Spleen (tissue), 11 donors: Measurements from ENCODE around the gene PLTP. TPM values are rescaled to one million over a fixed set of nuclear protein-coding genes. Genes with fewer than 3 reads are reported as not detected.
A peak's percentile ranks its signal among the peaks of the same experiment; 100 is the strongest.

ENCODE experiments used
- DNase-seq: peaks from one replicate; pipeline ENCODE4 v3.0.0-alpha.2; 2020
- H3K27ac ChIP-seq, 8 donors: fragments of 200-600 bp; sonication (generic) in 7 of 8; 1 replicate in 4 of 8; 2 replicates in 4 of 8; pipeline versions ENCODE4 v1.5.0 to v1.8.0; 2016 to 2021; ENCODE audit warnings: inconsistent platforms in 4 of 8, mild to moderate bottlenecking in 4 of 8, moderate library complexity in 1 of 8
- H3K27me3 ChIP-seq, 7 donors: fragments of 200-600 bp; sonication (generic) in 6 of 7; replicated peaks in 1 of 7; 1 replicate in 4 of 7; 2 replicates in 3 of 7; pipeline versions ENCODE4 v1.5.0 to v1.8.0; 2016 to 2021; ENCODE audit warnings: inconsistent platforms in 3 of 7, mild to moderate bottlenecking in 1 of 7
- H3K36me3 ChIP-seq, 6 donors: fragments of 200-600 bp; sonication (generic) in 5 of 6; 1 replicate in 4 of 6; 2 replicates in 2 of 6; pipeline versions ENCODE4 v1.5.0 to v1.8.0; 2016 to 2021; ENCODE audit warnings: inconsistent platforms in 2 of 6
- H3K4me1 ChIP-seq, 6 donors: fragments of 200-600 bp; sonication (generic) in 5 of 6; 1 replicate in 3 of 6; 2 replicates in 3 of 6; pipeline versions ENCODE4 v1.5.0 to v1.8.0; 2016 to 2021; ENCODE audit warnings: inconsistent platforms in 3 of 6
- H3K4me3 ChIP-seq, 8 donors: fragments of 200-600 bp; sonication (generic) in 7 of 8; 1 replicate in 4 of 8; 2 replicates in 4 of 8; pipeline versions ENCODE4 v1.5.0 to v1.8.0; 2016 to 2021; ENCODE audit warnings: inconsistent platforms in 4 of 8, mild to moderate bottlenecking in 4 of 8, moderate library complexity in 2 of 8
- H3K9me3 ChIP-seq, 8 donors: fragments of 200-600 bp; sonication (generic) in 7 of 8; 1 replicate in 4 of 8; 2 replicates in 4 of 8; pipeline versions ENCODE4 v1.5.0 to v1.8.0; 2016 to 2021; ENCODE audit warnings: inconsistent platforms in 4 of 8
- POLR2A ChIP-seq, 3 donors: fragments of 450-650 bp; IDR thresholded peaks; one replicate each; pipeline ENCODE4 v1.5.1; 2017; ENCODE audit warnings: antibody characterized with exemption in 3 of 3, mild to moderate bottlenecking in 1 of 3
- POLR2AphosphoS5 ChIP-seq, 3 donors: sonication (generic); formaldehyde crosslinking; IDR thresholded peaks; one replicate each; pipeline ENCODE4 v1.5.1; 2017; ENCODE audit warnings: antibody characterized with exemption in 3 of 3
- whole genome bisulfite sequencing, 5 donors: extraction: QIAGEN DNeasy Blood & Tissue Kit in 3 of 5; methylation state at CpG; one replicate each; pipeline versions ENCODE4 v1.1.5 to v1.1.7; 2013 to 2018; 5-methylcytosine and 5-hydroxymethylcytosine counted together
- intact Hi-C: fragments of 100-400 bp; cut with DNase I; formaldehyde crosslinking; loops from one replicate; pipeline ENCODE4 v1.15.0; 2023; ENCODE audit warnings: low total_unique reads
- polyA plus RNA-seq, 3 donors: library from polyadenylated mRNA; stranded (reverse); fragments of 200-250 nt; gene quantifications; one replicate each; pipeline ENCODE4 v1.2.1, GENCODE V29; 2013
- total RNA-seq, 7 donors: library from RNA; depleted of rRNA in 3 of 7; stranded (reverse); fragments of >200 nt in 3 of 7; fragmentation: NEBNext Ultra II Directional in 4 of 7; extraction: Animal tissue kit (Norgen Biotek cat#: 25700) in 4 of 7; gene quantifications; one replicate each; pipeline versions ENCODE4 v1.1.0 to v1.2.1, GENCODE V29; 2016 to 2021
- TF ChIP-seq, protein P1 (sequence below), 11 experiments: fragments of 200-600 bp in 7 of 11; fragments of 450-650 bp in 4 of 11; sonication (generic) in 4 of 11; IDR thresholded peaks in 8 of 11; conservative IDR thresholded peaks in 3 of 11; 1 replicate in 7 of 11; 2 replicates in 4 of 11; pipeline versions ENCODE4 v1.4.0 to v1.8.0; 2016 to 2021; ENCODE audit warnings: antibody characterized with exemption in 11 of 11, inconsistent platforms in 4 of 11, mild to moderate bottlenecking in 1 of 11
- donor health status: healthy with polysubstance abuse.
- donor health status: DM: no; HTN: no; CAD: no; lungs with moderate emphysema.
- donor health status: DM: no; HTN: no; CAD: no.
- donor health status: Bipolar disorder and iron deficiency.
- donor health status: healthy.
- donor health status: DM: no; HTN: no; CAD: no.
- donor health status: DM: yes; HTN: yes; CAD: no.

PLTP gene
- total and polyA plus RNA-seq, 10 donors, result 7.5 to 430 (median 40.7) TPM

GRCh38 chr20:45887346-45887715, 24.6 kb downstream of the PLTP start, which contains the start of gene SPATA25:
Gene SPATA25, minus strand, starts transcription at chr20:45887622. Its CDS starts 32 bp downstream, at chr20:45887590.
- Histone ChIP-seq H3K4me3 (no peak within 1 kb of the TSS), H3K27me3 (no peaks in the 10 kb centered on the region), H3K9me3 (no peaks in the 10 kb centered on the region), H3K36me3 (peaks cover 0 to 64% (median 24%) of the 10 kb centered on the region in 6 donors), H3K27ac (peak within 1 kb of the TSS in 1 of 8 donors; percentile 2), H3K4me1 (peaks cover 30 to 81% (median 62%) of the 10 kb centered on the region in 6 donors)
- TF ChIP-seq POLR2AphosphoS5 (IDR thresholded peaks at IDR 0.05), result no peak
- TF ChIP-seq POLR2A (IDR thresholded peaks at IDR 0.05), result no peak
- TF ChIP-seq, protein P1, sequence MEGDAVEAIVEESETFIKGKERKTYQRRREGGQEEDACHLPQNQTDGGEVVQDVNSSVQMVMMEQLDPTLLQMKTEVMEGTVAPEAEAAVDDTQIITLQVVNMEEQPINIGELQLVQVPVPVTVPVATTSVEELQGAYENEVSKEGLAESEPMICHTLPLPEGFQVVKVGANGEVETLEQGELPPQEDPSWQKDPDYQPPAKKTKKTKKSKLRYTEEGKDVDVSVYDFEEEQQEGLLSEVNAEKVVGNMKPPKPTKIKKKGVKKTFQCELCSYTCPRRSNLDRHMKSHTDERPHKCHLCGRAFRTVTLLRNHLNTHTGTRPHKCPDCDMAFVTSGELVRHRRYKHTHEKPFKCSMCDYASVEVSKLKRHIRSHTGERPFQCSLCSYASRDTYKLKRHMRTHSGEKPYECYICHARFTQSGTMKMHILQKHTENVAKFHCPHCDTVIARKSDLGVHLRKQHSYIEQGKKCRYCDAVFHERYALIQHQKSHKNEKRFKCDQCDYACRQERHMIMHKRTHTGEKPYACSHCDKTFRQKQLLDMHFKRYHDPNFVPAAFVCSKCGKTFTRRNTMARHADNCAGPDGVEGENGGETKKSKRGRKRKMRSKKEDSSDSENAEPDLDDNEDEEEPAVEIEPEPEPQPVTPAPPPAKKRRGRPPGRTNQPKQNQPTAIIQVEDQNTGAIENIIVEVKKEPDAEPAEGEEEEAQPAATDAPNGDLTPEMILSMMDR (IDR thresholded peaks at IDR 0.05 in 8 of 11, conservative IDR thresholded peaks at IDR 0.05 in 3 of 11), result no peak
- 93 to 98% (median 95%) methylated on average over 8 of the region's 8 CpGs for WGBS, 5 donors
- DNase-seq, result no peak
- intact Hi-C loops, result loop anchor here (10.0 kb wide), 1 partner anchor 93 kb away; the partner anchor contains the start of genes DNTTIP1 and WFDC3

DNA sequence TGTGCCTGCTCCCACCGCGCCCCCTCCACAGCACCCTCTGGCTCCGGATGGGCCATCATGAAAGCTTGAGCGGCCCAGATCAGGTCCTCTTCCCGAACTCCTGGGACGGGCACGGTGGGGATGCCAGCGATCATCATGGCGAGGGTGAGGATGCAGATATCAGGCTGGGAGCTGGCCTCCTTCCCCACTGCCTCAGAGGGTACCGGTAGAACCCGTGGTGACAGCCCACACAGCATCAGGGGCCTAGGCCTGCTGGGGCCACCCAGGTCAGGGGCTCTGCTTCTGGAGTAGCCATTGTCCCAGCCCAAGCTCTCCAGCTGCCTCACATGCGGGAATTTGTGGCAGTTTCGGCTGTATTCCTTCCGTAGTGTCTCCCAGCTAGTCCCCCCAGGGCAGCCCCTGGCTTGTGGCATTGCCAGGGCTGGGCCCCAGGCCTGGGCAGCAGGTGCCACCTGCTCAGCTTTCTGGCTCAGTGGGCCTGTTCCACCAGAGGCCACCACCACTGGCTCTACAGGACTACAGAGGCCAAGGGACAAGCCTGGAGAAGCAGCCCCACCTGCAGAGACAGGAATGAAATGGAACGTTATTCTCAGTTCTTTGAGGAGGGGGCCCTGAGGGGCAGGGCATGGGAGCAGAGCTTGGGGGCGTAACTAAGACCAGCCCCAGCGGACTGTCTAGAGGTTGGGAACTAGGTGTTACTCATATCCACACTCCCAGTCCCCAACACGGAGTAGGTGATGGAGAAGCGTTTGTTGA, 25.2 kb downstream of the PLTP start:
- DNase-seq, result no peak
- Histone ChIP-seq H3K9me3 (no peaks in the 10 kb centered on the region), H3K27me3 (no peaks in the 10 kb centered on the region), H3K27ac (peak overlapping the region in 1 of 8 donors; percentile 2), H3K36me3 (peaks cover 0 to 65% (median 24%) of the 10 kb centered on the region in 6 donors), H3K4me3 (no peak overlapping the region), H3K4me1 (peaks cover 29 to 81% (median 62%) of the 10 kb centered on the region in 6 donors)
- peak in 1 of 3 donors; percentile 23 for TF ChIP-seq POLR2AphosphoS5 (IDR thresholded peaks at IDR 0.05)
- TF ChIP-seq, protein P1 (IDR thresholded peaks at IDR 0.05 in 8 of 11, conservative IDR thresholded peaks at IDR 0.05 in 3 of 11), result no peak
- WGBS, 5 donors, result 93 to 96% (median 96%) methylated on average over 16 to 19 of the region's 19 CpGs
- intact Hi-C loops, result loop anchor here (10.0 kb wide), 1 partner anchor 92 kb away; the partner anchor contains the start of genes DNTTIP1 and WFDC3

GRCh38 chr20:45883100-45883469, 28.9 kb downstream of the PLTP start:
- no peaks in the 10 kb centered on the region for H3K9me3 ChIP-seq
- H3K36me3 ChIP-seq, result peaks cover 0 to 69% (median 29%) of the 10 kb centered on the region in 6 donors
- H3K27me3 ChIP-seq, result no peaks in the 10 kb centered on the region
- intact Hi-C loops, result loop anchor here (10.0 kb wide), 1 partner anchor 88 kb away; the partner anchor contains the start of genes DNTTIP1 and WFDC3
- peaks cover 28 to 63% (median 48%) of the 10 kb centered on the region in 6 donors for H3K4me1 ChIP-seq
- WGBS, 5 donors, result 80 to 91% (median 86%) methylated on average over 9 of the region's 9 CpGs
- H3K27ac ChIP-seq, result no peak overlapping the region
- peak; percentile 62 for DNase-seq
- TF ChIP-seq POLR2A (IDR thresholded peaks at IDR 0.05), result no peak
- TF ChIP-seq, protein P1 (IDR thresholded peaks at IDR 0.05 in 8 of 11, conservative IDR thresholded peaks at IDR 0.05 in 3 of 11), result no peak
- no peak for TF ChIP-seq POLR2AphosphoS5 (IDR thresholded peaks at IDR 0.05)
- no peak overlapping the region for H3K4me3 ChIP-seq

DNA sequence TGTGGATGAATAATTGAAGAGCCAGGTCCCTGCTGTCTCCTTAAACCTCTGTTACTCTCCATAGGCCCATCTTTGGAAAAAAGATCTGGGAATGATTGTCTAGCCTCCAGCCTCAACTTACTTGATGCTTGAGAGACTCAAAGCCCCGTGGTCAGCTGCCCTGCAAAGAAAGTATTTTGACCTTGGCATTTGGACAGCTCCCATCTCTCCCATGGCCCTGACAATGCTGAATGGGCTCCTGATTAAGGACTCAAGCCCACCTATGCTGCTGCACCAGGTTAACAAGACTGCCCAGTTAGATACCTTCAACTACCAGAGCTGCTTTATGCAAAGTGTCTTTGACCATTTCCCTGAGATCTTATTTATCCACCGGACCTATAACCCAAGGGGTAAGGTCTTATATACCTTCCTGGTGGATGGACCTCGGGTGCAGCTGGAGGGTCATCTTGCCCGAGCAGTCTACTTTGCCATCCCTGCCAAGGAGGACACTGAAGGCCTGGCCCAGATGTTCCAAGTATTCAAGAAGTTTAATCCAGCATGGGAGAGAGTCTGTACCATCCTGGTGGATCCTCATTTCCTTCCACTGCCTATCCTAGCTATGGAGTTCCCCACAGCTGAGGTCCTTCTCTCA, 29.4 kb downstream of the PLTP start:
- no peaks in the 10 kb centered on the region for H3K27me3 ChIP-seq
- no peak overlapping the region for H3K4me3 ChIP-seq
- no peak for TF ChIP-seq POLR2AphosphoS5 (IDR thresholded peaks at IDR 0.05)
- no peak for TF ChIP-seq POLR2A (IDR thresholded peaks at IDR 0.05)
- TF ChIP-seq, protein P1 (IDR thresholded peaks at IDR 0.05 in 8 of 11, conservative IDR thresholded peaks at IDR 0.05 in 3 of 11), result no peak
- intact Hi-C loops, result loop anchor here (10.0 kb wide), 1 partner anchor 88 kb away; the partner anchor contains the start of genes DNTTIP1 and WFDC3
- H3K27ac ChIP-seq, result no peak overlapping the region
- no peaks in the 10 kb centered on the region for H3K9me3 ChIP-seq
- H3K4me1 ChIP-seq, result peaks cover 28 to 63% (median 48%) of the 10 kb centered on the region in 6 donors
- WGBS, 5 donors, result 80 to 93% (median 84%) methylated on average over 4 of the region's 4 CpGs
- peaks cover 0 to 69% (median 34%) of the 10 kb centered on the region in 6 donors for H3K36me3 ChIP-seq
- peak; percentile 19 for DNase-seq
